Erythroblast (primary cell): ENCODE measurements around the gene TOP3A.

Source experiments
- DNase-seq, 2 experiments: peaks; one replicate each; lab custom pipeline; 2025; lab: John Stamatoyannopoulos, UW
- GATA1 ChIP-seq: IDR thresholded peaks from 2 replicates; pipeline ENCODE4 v1.6.1; 2011; ENCODE audit warnings: low read depth, mild to moderate bottlenecking, control low read depth, low read length, moderate library complexity
- POLR2A ChIP-seq: IDR thresholded peaks from 2 replicates; pipeline ENCODE4 v1.6.1; 2011; ENCODE audit warnings: mild to moderate bottlenecking, low read length

TOP3A gene

GRCh38 chr17:18277076-18277475, 37.7 kb downstream of the TOP3A start:
- TF ChIP-seq GATA1, result no peak
- no peak for DNase-seq

DNA sequence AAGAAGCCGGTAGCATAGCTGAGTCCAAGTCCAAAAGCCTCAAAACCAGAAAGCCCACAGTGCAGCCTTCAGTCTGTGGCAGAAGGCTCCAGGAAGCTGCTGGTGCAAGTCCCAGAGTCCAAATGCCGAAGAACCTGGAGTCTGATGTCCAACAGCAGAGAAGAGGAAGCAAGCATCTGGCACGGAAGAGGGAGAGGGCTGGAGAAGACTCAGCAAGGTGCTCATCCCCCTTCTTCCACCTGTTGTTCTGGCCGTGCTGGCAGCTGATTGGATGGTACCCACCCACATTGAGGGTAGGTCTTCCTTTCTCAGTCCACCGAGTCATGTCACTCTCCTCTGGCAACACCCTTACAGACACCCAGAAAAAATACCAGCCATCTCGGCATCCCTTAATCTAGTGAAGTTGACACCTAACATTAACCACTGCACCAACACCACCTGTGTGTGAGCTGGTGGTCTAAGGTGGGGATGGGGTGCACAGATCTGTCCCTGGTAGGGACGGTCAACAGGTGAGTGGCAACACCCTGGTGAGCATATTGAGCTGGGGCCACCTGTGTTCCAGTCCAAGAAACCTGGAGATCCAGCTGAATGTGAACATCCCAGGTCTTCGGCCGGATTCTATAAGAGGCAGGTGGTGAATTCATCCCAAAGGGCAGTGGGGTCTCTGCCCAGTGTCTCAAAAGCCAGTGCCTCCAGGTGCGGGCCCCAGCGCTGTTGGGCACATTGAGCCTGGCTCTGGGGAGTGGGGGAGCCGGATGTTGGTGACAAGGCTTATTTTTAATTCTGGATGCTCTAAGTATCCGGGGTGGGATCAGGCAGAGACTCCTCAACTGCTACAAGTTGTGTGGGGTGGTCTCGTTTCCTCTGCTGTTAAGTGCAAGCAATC, 44.5 kb downstream of the TOP3A start:
- TF ChIP-seq GATA1, result no peak
- no peak for DNase-seq

- TF ChIP-seq GATA1, result no peak
- no peak for TF ChIP-seq POLR2A
- DNase-seq, result no peak
Measured at GRCh38 chr17:18267927-18268711, 46.7 kb downstream of the TOP3A start.

GRCh38 chr17:18267366-18267765, 47.4 kb downstream of the TOP3A start:
- TF ChIP-seq GATA1 (no peak), POLR2A (peak; percentile 12)
- DNase-seq, result no peak

DNA sequence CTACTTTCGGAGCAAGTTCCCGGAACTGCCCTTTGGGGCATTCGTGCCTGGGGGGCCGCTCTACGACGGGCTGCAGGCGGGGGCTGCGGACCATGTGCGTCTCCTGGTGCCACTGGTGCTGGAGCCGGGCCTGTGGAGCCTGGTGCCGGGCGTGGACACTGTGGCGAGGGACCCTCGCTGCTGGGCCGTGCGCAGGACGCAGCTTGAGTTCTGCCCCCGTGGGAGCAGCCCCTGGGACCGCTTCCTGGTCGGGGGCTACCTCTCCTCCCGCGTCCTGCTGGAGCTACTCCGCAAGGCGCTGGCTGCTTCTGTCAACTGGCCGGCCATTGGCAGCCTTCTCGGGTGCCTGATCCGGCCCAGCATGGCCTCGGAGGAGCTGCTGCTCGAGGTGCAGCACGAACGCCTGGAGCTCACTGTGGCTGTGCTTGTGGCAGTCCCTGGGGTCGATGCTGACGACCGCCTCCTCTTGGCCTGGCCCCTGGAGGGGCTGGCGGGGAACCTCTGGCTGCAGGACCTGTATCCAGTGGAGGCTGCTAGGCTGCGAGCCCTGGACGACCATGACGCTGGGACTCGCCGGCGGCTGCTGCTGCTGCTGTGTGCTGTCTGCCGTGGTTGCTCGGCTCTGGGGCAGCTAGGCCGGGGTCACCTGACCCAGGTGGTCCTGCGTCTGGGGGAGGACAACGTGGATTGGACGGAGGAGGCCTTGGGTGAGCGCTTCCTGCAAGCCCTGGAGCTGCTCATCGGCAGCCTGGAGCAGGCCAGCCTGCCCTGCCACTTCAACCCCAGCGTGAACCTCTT, 50.7 kb downstream of the TOP3A start:
- TF ChIP-seq GATA1 (no peak), POLR2A (no peak)
- no peak for DNase-seq

GRCh38 chr17:18262641-18263040, 52.2 kb downstream of the TOP3A start:
- DNase-seq, result no peak
- no peak for TF ChIP-seq GATA1
- TF ChIP-seq POLR2A, result no peak

DNA sequence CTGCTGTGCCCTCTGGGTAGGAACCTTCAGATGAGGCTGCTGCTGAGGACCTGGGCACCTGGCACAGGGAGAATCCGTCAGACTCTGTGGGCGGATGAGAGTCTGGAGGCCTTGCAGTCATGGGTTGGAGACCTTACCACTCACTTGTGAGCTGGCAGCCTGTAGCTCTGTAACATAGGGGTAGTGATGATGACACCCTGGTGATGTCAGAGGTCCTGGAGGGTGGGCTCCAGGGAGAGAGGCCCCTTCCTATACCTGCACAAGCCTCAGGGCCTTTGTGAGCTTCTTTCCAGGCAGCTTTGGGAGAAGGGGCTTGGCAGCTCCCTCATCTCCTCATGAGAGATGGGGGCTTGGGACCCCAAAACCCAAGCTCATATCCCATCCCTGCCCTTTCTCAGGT, 52.7 kb downstream of the TOP3A start:
- no peak for TF ChIP-seq POLR2A
- TF ChIP-seq GATA1, result no peak

DNA sequence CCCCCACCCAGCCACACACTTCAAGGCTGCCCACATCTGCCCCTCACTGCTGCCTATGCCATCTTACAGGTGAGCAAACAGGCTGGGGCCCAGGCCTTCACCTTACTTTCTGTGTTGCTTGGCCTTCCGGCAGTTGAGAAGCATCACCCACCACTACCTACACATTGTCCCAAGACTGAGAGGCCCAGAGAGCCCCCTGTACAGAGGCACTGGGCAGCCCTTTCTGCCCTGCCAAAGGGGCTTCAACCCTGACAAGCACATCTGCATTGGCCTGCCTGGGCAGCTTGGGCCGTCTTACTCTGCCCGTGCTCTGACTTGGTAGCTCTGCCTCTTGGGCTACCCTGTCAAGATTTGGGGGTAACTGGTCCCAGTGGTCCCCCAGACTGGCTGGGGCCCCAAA, 53.1 kb downstream of the TOP3A start:
- no peak for DNase-seq
- TF ChIP-seq POLR2A, result no peak

More for the DNA sequence above, 52.7 kb downstream of the TOP3A start:
- DNase-seq, result no peak

DNA sequence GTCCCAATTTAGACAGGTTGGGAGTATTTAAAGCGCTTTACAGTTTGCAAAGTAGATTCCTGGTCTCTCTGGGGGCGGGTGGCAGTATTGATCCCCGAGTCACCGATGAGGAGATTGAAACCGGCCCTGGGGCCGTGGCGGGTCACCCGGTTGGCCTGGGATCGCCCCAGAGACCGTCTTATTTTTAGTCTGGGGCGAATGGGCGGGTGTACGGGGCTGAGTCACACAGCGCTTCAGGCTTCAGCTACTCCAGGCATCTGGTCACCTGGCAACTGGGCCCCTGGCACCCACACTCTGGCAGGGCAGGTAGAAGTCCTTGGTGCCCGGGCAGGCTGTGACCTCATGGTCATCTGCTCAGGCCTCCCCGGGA, 53.7 kb downstream of the TOP3A start:
- DNase-seq, result peak; percentile 54 to 69

DNA sequence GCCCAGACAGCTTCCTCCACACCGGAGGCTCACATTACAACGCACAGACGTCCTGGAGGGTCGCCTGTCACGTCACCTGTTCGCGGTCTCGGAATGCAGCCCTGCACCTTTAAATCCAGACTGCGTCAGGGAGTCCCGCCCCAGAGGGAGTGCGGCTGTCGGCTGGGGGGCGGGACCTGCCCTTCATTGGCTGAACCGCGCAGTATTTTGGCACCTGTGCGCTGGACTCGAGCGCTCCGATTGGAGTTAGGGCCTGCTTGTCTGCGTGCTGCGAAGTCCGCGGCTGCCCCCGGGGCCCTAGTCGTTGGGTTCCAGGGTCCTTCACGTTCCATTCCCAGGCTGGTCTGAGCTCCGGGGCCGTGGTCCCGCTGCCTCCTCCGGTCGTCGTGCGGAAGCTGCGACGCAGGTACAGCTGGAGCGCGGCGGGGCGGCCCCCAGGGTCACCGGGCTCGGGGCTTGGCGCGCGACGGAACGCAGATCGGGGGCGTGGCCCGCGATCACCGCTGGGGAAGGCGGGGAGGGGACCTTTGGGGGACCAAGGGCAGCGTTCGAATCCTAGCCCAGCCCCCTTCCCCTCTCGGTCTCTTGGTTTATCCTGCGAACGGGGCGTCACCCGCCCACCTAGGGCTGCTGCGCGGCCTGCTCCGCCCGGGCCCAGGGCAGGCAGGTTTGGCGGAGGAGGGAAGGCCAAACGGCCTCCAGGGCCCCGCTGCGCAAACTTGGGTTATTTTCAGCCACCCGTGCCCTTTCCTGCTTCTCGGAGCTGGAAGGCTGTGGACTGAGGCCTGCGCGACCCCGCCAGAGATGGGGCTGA, 54.3 kb downstream of the TOP3A start, which contains the start of gene MIEF2:
Gene MIEF2, plus strand, starts transcription at position 331 of the 814 bp plus-strand sequence. CDS start 2,059 bp downstream, outside the sequence.
- DNase-seq, result peak; percentile 93 to 94
- no peak for TF ChIP-seq GATA1
- peak; percentile 22 for TF ChIP-seq POLR2A

More for the DNA sequence above, 53.7 kb downstream of the TOP3A start:
- no peak for TF ChIP-seq POLR2A
- TF ChIP-seq GATA1, result no peak

DNA sequence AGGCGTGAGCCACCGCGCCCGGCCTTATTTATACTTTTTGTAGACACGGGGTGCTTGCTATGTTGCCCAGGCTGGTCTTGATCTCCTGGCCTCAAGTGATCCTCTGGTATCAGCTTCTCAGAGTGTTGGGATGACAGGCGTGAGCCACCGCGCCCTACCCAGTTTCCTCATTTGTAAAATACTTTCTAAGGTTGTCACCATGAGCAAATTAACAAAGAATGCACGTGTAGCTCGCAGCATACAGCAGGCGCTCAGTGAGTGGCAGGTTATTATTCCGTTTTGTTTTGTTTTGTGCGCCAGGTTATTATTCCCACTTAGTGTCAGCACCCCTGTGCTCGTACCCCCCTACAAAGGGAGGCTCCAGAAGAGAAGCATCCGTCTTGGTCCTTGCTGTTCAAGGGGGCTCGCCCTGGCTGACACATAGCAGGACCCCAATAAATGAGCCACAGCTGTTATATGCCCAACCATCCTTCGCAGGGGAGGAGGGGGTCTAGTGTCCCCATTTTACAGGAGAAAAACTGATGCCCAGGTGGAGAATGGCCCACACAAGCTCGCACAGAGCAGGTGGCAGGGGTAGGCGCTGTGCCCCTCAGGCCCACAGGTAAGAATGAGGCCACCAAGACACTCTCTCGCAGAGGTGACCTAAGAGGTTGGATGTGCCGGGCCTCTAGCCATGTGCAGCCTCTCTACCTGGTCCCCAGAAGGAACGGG, 55.0 kb downstream of the TOP3A start:
- DNase-seq, result no peak
- TF ChIP-seq POLR2A (no peak), GATA1 (no peak)

- TF ChIP-seq POLR2A, result peak; percentile 61
- TF ChIP-seq GATA1, result no peak
- DNase-seq, result peak; percentile 63 to 80
Measured at GRCh38 chr17:18258356-18259038, 56.3 kb downstream of the TOP3A start, which contains the start of gene FLII. Gene FLII, minus strand, starts transcription at chr17:18258738. Its CDS starts 48 bp downstream, at chr17:18258690.
